ENCODE measurements around the gene SOAT2.
"Not testable (repeated sequence)": the region's sequence is repeated elsewhere in the genome, so short reads cannot be mapped to it uniquely, and the experiment has no call there.

The SOAT2 gene

DNA sequence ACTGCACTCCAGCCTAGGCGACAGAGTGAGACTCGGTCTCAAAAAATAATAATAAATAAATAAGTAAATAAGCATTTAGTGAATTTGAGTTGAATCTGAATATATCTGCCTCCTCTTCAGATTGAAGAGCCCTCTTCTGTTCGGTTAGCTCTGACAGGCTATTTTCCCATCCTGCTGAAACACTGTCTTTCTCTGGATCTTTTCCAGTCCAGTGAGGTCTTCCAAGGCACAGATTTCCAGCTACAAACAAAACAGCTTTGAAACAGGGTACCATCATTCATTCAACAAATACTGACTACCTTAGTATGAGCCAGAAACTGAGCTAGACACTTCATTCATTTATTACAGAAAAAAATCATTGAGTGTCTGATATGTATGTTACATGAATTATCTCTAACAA is 16.9 kb upstream of the SOAT2 start:
- no peak for DNase-seq

DNA sequence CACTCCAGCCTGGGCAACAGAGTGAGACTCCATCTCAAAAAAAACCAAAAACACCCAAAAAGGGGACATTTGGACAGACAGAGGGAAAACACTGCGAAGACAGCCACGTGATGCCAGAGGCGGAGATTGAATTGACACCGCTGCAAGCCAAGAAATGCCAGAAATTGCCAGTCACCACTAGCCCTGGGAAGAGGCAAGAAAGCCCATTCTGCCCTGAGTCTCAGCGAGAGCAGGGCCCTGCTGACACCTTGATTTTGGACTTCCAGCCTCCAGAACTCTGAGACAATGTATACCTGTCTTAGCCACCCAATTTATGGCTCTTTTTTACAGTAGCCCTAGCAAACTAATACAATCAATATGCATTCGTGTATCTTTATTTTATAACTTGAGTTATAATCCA is 13.2 kb upstream of the SOAT2 start:
- no peak for DNase-seq

DNA sequence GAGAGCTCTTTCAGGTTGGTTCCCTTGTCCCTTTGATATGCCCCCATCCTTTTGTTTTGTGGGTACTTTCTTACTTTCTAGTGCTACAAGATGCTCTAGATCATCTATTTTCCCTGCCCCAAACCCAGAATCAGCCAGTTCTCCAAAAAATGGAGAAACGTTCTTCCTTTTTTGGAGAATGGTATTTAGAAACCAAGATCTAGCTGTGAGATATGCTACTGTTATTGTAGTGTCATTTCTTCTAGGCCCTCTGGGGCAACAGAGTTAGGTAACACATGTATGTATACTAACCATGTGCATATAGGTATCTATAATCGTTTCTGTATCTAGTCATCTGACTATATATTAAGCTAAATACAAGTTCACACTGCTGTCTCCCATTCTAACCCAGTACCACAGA is 12.7 kb upstream of the SOAT2 start:
- DNase-seq: no peak

DNA sequence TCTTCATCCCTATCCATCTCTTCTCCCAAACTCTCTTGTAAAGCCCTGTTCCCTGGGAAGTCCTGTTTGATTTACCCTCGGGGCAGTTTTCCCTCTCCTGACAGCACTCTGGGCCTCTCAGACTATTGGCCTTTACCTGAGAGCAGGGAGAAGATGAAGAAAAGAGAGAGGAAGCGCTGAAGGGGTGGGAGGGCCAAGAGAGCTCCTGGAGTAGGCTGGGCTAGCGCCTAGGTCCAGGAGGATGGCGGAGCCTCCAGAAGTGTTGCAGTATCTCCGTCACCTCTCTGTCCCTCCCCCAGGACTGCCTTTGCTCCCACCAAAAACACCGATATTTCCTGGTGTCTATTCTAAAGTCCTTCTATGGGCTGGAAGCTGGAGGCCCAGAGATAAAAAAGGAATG is 11.5 kb upstream of the SOAT2 start:
- no peak for DNase-seq

DNA sequence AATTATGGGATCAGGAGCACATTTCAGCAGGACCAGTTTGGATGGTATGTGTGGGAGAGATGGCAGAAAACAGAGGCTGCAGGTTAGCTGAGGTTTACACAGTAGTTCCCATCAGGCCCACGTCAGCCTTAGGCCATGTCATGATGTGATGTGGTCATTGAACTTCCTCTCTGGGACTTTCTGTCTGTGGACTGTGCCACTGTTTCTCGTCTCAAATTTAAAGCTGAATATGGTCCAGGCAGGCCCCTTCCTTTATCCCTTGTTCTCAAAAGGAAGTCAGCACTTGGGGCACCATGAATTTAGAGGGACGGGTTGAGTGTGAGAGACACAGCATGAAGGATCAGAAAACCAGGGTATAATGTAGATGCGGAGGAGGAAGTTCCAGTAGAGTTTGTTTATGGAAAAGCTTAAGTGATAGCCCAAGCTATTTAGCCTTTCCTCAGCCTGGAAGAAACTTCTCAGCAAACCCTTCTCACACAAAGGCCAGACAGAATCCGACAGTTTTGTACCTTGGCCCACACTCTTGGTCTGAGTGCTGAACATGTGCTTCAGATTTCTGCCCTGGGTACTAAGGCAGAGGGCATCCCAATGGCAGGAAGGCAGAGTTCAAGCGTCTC is 9.4 kb upstream of the SOAT2 start:
- peak; percentile 82 to 83 for DNase-seq

GRCh38 chr12:53094394-53094787 is 8.9 kb upstream of the SOAT2 start:
- peak in 1 of 2 donors; percentile 8 for DNase-seq

- DNase-seq: not testable (repeated sequence)
Measured at GRCh38 chr12:53094796-53095595, 8.3 kb upstream of the SOAT2 start.

DNA sequence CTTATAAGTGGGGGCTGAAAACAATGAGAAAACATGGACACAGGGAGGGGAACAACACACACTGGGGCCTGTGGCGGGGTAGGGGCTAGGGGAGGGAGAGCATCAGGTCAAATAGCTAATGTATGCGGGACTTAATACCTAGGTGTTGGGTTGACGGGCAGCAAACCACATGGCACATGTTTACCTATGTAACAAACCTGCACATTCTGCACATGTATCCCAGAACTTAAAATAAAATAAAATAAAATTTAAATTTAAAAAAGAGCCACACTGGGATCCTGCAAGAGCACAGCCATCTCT is 7.7 kb upstream of the SOAT2 start:
- not testable (repeated sequence) for DNase-seq

DNA sequence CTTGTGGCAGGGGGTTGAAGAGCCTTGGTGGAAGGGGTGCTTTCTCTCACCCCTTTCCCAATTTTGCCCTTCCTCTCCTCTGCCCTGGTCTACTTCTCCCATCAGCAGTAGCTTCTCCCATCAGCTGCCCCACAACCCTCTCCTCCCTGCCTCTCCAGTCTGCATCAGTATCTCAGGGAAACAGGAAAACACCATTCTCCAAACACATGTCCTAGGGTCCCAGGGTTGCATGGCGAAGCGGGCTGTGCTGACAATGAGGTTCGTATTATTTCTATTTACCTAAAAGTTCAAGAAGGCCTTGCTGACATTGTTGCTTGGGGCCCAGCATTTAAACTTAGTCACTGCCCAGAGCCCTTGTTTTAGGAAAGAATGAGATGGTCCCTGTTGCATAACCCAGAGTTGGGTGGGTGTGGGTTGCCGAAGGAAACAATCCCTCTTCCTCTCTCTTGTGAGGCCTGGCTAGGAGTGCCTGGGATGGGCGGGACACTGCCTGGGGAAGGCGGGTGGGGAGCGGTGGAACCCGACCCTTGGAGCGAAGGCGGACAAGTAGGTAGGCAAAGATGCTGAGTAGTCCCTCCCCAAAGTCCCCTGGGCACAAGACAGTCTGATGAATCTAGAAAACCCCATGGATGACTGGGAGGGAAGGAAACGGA is 7.1 kb upstream of the SOAT2 start:
- peak; percentile 77 to 79 for DNase-seq

DNA sequence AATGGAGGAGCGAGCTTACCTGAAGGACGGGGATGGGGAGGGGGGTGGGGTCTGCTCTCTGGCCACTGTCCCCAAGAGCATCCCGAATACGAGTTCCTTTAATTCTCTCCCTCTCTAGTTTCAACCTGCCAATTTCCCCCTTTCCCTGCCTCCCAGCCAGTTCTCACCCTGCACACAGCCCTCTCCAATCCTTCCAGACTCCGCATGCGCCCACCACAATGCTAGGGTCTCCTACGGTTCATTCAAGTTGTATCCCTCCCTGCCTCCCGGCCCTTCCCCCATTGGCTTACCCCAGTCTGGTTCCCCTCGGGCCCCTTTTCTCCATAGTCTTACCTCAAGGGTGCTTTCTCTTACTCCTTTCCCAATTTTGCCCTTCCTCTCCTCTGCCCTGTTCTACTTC is 6.5 kb upstream of the SOAT2 start:
- DNase-seq: no peak

- no peak for DNase-seq
Measured at GRCh38 chr12:53097207-53097563, 6.1 kb upstream of the SOAT2 start.

DNA sequence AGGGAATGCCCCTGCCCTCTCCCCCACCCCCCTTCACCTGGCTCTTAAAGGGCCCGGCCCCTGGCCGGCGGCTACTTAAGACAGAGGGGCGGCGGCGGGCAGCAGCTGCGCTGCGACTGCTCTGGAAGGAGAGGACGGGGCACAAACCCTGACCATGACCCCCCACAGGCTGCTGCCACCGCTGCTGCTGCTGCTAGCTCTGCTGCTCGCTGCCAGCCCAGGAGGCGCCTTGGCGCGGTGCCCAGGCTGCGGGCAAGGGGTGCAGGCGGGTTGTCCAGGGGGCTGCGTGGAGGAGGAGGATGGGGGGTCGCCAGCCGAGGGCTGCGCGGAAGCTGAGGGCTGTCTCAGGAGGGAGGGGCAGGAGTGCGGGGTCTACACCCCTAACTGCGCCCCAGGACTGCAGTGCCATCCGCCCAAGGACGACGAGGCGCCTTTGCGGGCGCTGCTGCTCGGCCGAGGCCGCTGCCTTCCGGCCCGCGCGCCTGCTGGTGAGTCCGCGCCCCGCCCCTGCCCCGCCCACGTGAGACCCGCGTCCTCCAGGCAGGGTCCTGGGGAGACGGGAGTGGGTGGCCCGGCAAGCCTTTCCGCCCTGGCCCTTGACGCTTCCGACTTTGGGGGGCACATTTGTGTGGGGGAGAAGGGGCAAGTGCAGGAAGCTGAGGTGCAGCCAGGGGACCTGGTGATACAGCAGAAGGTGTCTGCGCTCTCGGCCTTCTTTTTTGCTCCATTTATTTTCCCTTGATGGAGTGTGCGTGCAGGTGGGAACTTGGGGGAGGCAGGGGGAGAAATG is 5.5 kb upstream of the SOAT2 start, which contains the start of gene IGFBP6:
Gene IGFBP6 (plus strand): TSS at position 104 of the 790 bp plus-strand sequence. CDS start 51 bp downstream, at position 155.
- DNase-seq: peak; percentile 19 to 31

GRCh38 chr12:53098354-53098981 is 4.8 kb upstream of the SOAT2 start:
- DNase-seq: peak in 1 of 2 donors; percentile 6

DNA sequence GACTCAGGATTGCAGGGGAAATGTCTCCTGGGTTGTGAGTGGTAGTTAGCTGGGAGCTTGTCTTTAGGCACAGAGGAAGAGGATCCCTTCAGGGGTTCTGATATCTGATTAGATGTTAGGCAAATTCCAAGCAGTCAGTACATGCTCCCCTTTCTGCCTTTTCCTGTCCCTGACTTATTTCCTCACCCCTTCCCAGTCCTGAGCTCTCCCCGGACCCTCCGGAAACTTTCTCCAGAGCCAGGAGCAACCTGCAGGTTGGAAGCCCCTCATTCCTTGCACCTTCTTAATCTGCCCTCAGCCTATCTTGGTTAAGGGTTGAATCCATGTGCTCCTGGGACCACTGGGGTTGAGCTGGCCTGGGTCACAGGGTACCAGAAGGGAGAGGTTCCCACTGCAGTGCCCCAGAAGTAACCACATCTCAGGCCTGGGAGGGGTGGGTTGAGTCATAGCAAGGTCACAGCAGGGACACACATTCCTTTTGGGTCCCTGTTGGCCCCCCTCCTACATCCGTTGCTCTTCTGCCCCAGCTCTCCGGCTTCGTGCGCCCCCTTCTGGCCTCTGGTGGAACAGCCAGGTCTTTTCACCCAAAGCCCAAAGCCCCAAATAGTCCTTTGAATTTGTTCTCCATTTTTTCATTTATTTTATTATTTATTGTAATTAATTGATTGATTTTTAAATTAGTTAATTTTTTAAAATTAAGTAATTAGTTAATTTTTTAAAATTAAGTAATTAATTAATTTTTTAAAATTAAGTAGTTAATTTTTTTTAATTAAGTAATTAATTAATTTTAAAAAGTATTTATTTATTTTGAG is 4.0 kb upstream of the SOAT2 start:
- peak; percentile 54 to 95 for DNase-seq

DNA sequence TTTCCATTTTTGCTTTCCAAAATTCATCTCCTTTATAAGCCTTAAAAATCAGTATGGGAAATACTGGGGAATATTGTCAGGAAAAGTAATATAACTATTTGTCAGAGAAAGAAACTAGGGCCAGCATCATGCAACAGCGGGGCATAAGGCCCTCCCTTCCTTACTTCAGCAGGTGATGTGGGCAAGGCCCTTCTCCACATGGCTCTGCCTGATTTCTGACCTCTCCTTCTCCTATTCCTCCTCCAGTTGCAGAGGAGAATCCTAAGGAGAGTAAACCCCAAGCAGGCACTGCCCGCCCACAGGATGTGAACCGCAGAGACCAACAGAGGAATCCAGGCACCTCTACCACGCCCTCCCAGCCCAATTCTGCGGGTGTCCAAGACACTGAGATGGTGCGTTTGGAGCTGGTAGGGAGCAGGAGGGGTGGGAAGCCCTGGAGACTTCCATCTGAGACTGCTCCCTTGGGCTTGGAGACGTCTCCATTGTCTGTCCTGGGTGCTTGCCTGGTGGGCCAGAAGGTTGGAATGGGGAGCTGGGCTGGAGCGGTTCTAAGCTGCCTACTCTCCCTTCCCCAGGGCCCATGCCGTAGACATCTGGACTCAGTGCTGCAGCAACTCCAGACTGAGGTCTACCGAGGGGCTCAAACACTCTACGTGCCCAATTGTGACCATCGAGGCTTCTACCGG is 2.7 kb upstream of the SOAT2 start:
- no peak for DNase-seq

GRCh38 chr12:53101266-53101665 is 2.0 kb upstream of the SOAT2 start:
- no peak for DNase-seq

GRCh38 chr12:53101931-53102781 is 1.1 kb upstream of the SOAT2 start:
- DNase-seq: peak; percentile 44 to 52

DNA sequence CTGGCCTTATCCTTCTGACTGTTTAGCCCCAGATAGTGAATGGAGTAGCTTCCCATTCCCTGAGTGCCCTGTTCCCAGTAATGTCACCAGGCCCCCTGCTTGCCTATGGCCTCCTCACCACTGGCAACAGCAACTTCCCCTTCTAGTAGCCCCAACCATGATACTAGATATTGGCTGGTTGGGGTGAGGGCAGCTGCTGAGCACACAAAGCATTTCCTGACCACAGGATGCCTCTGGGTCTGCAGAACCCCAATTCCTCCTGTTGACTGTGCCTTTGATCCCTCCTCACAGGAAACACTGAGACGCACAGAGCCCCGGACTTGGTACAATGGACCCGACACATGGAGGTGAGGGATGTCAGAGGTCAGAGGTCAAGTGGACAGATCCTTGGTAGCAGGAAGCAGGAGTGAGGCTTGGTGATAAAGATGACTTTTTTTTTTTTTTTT is 597 bp downstream of the SOAT2 start:
- DNase-seq: peak in 1 of 2 donors; percentile 44

- no peak for DNase-seq
Measured at GRCh38 chr12:53105256-53105655, 2.0 kb downstream of the SOAT2 start.
